ENCODE measurements around the gene SH2D3C. TPM values are rescaled to one million over a fixed set of nuclear protein-coding genes. Genes with fewer than 3 reads are reported as not detected.

The SH2D3C gene
- total RNA-seq, 1 donor from 2014 or later: 7.1 TPM

GRCh38 chr9:127818574-127818973 is 40.1 kb upstream of the SH2D3C start:
- Mint-ChIP-seq H3K27me3 (no peaks in the 10 kb centered on the region), H3K9me3 (no peaks in the 10 kb centered on the region), H3K36me3 (no peaks in the 10 kb centered on the region), H3K27ac (no peak overlapping the region), H3K4me1 (ENCODE audit: unreplicated experiment) (peaks cover 7% of the 10 kb centered on the region), H3K4me3 (no peak overlapping the region)
- DNase-seq (ENCODE audit: extremely low spot score, unreplicated experiment): no peak
- TF ChIP-seq CTCF (conservative IDR thresholded peaks at IDR 0.05): no peak

- Mint-ChIP-seq H3K27me3 (no peaks in the 10 kb centered on the region), H3K4me1 (ENCODE audit: unreplicated experiment) (peaks cover 7% of the 10 kb centered on the region), H3K9me3 (no peaks in the 10 kb centered on the region), H3K27ac (no peak overlapping the region), H3K36me3 (no peaks in the 10 kb centered on the region), H3K4me3 (no peak overlapping the region)
- no peak for TF ChIP-seq CTCF (conservative IDR thresholded peaks at IDR 0.05)
- no peak for DNase-seq (ENCODE audit: extremely low spot score, unreplicated experiment)
These were observed 39.5 kb upstream of the SH2D3C start for GRCh38 chr9:127817881-127818434.

- no peak for TF ChIP-seq CTCF (conservative IDR thresholded peaks at IDR 0.05)
- Mint-ChIP-seq H3K9me3 (no peaks in the 10 kb centered on the region), H3K27me3 (no peaks in the 10 kb centered on the region), H3K27ac (no peak overlapping the region), H3K36me3 (no peaks in the 10 kb centered on the region), H3K4me1 (ENCODE audit: unreplicated experiment) (peaks cover 7% of the 10 kb centered on the region), H3K4me3 (no peak overlapping the region)
- DNase-seq (ENCODE audit: extremely low spot score, unreplicated experiment): no peak
These were observed 38.3 kb upstream of the SH2D3C start for GRCh38 chr9:127816728-127817127.

GRCh38 chr9:127816362-127816725 is 37.9 kb upstream of the SH2D3C start:
- no peak overlapping the region for H3K4me3 Mint-ChIP-seq
- no peak for DNase-seq (ENCODE audit: extremely low spot score, unreplicated experiment)

GRCh38 chr9:127815512-127816361 is 37.3 kb upstream of the SH2D3C start:
- Mint-ChIP-seq H3K9me3 (no peaks in the 10 kb centered on the region), H3K27me3 (no peaks in the 10 kb centered on the region), H3K4me3 (no peak overlapping the region), H3K4me1 (ENCODE audit: unreplicated experiment) (peaks cover 7% of the 10 kb centered on the region), H3K36me3 (no peaks in the 10 kb centered on the region), H3K27ac (no peak overlapping the region)
- DNase-seq (ENCODE audit: extremely low spot score, unreplicated experiment): no peak
- no peak for TF ChIP-seq CTCF (conservative IDR thresholded peaks at IDR 0.05)

More at GRCh38 chr9:127816362-127816725, 37.9 kb upstream of the SH2D3C start:
- Mint-ChIP-seq H3K27ac (no peak overlapping the region), H3K9me3 (no peaks in the 10 kb centered on the region), H3K27me3 (no peaks in the 10 kb centered on the region), H3K4me1 (ENCODE audit: unreplicated experiment) (peaks cover 7% of the 10 kb centered on the region), H3K36me3 (no peaks in the 10 kb centered on the region)
- no peak for TF ChIP-seq CTCF (conservative IDR thresholded peaks at IDR 0.05)
